Effector CD8-positive, alpha-beta T cell (primary cell): Measurements from ENCODE around the gene VPS8.
"Not testable (repeated sequence)": the region's sequence is repeated elsewhere in the genome, so short reads cannot be mapped to it uniquely, and the experiment has no call there.

Experiments
- DNase-seq: peaks from one replicate; lab custom pipeline; 2025; lab: John Stamatoyannopoulos, UW

VPS8 gene

DNA sequence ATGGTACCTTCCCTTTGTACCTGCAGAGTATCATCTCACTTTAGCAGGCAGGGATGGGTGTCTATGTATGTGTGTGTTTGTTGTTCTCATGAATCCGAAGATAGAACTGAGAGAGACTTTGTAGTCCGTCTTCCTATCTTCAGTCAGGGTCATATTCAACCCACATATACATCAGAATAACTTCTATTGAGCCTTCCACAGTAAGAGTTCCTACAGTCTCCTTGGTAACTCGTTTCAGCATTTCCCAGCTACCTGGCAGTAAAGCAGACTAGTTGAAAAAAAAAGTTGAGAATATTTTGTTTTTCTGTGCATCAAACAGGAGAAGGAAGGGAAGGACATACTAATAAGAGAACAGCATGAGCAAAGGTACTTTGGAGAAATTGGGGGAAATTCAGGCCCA, 106.8 kb downstream of the VPS8 start:
- DNase-seq = no peak

GRCh38 chr3:184919651-184920050, 107.7 kb downstream of the VPS8 start:
- no peak for DNase-seq

DNA sequence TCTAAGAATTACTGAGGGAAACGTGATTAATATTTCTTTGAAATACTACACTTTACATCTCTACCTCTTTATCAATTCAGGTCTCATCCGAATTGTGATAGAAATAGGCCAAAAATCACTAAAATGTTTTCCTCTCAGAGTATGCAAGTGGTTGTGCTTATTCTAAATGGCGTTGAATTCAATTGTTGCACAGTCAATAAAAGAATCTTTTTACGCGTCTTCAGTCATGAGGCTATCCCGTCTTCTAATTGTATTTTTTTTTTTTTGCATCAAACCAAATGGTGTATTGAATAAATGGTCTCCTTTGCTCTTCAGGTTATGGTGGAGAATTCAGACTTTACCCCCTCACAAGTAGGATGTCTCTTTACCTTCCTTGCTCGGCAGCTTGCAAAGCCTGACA, 112.6 kb downstream of the VPS8 start:
- DNase-seq = no peak

DNA sequence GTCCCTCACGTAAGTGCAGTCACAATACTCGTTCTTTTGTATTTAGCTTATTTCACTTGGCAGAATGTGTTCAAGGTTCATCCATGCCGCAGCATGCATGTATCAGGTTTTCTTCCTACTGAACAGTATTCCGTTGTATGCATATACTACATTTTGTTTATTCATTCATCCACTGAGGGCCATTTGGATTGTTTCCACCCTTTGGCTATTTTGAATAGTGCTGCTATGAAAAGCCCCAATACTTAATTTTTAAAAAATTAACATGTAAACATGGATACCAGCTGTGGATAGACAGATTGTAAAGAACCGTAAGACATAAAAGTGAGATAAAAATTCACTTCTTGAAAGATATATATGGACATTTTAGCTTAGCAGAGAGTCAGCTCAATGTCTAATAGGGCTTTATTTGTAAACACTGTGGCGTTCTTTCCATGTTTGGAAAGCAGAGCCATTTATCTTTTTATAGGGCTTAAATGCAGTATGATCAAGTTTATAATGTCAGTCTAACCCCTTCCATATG, 115.9 kb downstream of the VPS8 start:
- DNase-seq = no peak

DNA sequence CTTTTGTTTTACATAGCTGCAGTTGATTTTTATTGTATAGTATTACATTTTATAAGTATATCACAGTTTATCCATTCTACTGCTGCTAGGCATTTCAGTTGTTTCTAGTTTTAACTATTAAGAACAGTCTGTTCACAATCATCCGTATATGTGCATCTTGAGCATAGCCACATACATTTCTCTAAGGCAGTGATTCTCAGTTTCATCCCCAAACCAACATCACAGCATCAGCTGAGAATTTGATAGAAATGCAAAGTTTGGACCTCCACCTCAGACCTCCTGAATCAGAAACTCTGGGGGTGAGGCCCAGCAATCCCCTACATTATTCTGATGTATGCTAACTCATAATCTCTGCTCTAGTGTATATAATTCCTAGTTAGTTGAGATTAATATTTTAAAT, 120.8 kb downstream of the VPS8 start:
- no peak for DNase-seq

- DNase-seq = no peak
These were observed 125.6 kb downstream of the VPS8 start for GRCh38 chr3:184937611-184938010.

- no peak for DNase-seq
These were observed 129.4 kb downstream of the VPS8 start for GRCh38 chr3:184941408-184941807.

- no peak for DNase-seq
These were observed 130.8 kb downstream of the VPS8 start for GRCh38 chr3:184942735-184943134.

DNA sequence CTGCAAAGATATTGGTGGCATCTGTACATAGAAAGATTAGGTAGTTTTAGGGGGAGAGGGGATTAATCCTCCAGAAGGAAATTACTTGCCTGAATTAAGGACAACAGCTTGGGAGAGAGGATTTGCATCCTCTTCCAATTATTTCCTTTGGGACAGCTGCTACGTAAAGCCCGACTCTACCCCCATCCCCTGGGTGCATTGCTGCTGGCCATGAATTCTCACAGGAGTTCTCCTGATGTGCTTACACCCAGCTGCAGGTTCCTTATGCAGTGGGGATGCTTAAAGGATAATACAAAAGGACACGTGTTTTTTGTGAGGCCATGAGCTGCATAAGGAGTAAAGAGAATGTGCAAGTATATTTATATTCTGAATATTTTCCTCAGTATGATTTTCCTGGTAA, 132.3 kb downstream of the VPS8 start:
- no peak for DNase-seq

GRCh38 chr3:184945886-184946625, 134.1 kb downstream of the VPS8 start:
- no peak for DNase-seq

- no peak for DNase-seq
These were observed 135.0 kb downstream of the VPS8 start for GRCh38 chr3:184946917-184947316.

DNA sequence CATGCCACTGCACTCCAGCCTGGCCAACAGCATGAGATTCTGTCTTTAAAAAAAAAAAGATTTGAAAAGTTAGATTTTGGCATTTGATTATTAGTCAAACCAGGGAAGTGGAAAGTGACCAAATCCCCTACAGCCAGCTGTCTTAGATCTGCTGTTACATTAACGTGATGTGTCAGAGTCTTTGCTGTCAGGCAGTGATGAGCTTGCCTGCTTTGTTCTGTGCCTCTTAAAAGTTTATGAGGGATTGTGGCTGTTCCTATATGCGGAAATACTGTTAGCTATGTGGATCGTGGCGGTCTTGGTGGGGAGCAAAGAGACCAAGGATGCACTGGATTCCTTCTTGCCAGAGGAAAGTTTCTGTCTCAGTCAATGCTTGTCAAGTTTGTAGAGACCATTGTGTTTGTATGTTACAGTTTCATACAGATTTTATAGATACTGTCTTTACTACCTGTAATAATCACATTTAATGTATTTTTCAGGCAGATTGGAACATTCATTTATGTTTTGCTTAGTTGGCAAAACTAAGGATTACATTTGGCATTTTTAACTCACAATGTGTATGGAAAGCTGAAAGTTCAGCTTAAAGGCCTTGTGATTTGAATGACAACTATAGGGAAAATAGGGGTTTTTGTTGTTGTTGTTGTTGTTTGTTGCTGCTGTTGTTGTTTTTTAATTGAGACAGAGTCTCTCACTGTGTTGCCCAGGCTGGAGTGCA, 137.4 kb downstream of the VPS8 start:
- DNase-seq = no peak

DNA sequence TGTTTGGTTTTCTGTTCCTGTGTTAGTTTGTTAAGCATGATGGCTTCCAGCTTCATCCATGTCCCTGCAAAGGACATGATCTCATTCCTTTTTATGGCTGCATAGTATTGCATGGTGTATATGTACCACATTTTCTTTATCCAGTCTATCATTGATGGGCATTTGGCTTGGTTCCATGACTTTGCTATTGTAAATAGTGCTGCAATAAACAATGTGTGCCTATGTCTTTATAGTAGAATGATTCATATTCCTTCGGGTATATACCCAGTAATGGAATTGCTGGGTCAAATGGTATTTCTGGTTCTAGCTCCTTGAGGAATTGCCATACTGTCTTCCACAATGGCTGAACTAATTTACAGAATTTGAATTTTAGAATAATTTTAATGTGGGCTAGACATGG, 138.8 kb downstream of the VPS8 start:
- not testable (repeated sequence) for DNase-seq

DNA sequence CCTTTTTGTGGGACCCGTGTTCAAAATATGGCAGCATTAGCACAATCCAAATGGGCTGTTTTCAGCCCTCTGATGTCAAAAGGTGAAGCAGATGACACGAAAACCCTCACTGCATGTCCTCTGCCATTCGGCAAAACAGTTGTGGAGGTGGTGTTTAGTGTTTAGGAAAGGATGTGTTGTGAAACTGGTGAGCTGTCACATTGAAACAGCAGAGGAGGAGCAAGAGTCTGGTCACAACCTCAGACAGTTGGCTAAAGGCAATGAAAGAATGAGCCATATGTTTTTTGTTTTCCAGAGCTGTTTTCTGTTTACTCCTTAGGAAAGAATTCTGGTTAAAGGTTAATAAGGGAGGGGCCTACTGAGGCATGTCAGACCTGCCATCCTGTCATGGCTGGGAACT, 140.7 kb downstream of the VPS8 start:
- DNase-seq = no peak

GRCh38 chr3:184953401-184953800, 141.4 kb downstream of the VPS8 start:
- DNase-seq = no peak

GRCh38 chr3:184954251-184954650, 142.3 kb downstream of the VPS8 start:
- DNase-seq = no peak

GRCh38 chr3:184954851-184955250, 142.9 kb downstream of the VPS8 start:
- not testable (repeated sequence) for DNase-seq

DNA sequence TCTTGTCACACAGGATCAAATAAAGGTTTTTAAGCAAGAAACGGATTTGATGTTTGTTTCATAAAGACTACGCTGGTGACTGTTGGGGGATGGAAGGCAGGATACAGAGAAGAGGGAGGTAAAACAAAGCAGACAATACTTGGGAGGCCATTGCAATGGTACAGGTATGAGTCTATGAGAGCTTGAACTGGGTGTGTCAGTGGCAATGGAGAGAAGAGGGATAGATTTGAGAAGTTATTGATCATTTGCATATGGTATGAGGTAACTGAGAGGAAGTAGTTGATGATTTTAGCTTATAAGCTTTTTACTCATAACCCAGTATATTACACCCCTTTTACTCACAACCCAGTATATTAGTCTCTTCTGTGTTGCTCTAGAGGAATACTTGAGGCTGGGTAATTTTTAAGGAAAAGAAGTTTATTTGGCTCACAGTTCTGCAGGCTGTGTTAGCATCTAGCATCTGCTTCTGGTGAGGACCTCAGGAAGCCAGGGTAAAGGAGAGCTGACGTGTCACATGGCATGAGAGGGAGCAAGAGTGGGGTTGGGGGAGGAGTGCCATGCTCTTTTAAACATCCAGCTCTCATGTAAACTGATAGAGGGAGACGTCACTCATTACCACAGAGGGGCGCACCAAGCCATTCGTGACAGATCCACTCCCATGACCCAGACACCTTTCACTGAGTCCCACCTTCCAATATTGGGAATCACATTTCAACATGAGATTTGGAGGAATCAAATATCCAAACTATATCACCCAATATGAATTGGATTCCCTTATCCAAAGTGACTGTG, 153.9 kb downstream of the VPS8 start:
- DNase-seq = no peak

DNA sequence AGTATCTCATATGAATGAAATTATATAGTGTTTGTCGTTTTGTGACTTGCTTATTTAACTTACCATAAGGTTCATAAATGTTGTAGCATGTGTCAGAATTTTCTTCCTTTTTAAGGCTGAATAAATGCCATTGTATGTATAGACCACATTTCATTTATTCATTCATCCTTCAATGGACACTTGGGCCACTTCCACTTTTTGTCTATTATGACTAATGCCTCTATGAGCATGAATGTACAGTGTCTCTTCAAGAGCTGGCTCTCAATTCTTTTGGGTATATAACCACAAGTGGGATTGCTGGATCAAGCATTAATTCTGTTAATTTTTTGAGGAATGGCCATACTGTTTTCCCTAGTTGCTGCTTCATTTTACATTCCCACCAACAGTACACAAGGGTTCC, 156.1 kb downstream of the VPS8 start:
- no peak for DNase-seq

DNA sequence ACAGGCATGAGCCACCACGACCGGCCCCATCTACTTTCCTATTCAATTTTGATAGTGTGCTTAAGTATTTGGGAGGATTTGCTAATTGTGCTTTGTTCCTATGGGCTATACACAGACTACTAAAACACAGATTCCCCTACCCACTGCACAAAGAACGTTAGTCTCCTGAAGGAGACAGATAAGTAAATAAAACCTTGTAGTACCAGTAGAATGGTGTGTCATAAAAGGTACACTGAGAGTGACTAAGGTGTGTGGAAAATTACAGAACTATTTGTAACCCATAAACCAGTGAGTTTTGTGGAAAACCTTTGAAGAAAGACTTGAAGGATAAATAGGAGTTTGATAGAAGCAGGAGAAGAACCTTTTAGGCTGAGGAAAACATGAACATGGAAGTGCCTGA, 158.2 kb downstream of the VPS8 start:
- no peak for DNase-seq

GRCh38 chr3:184977796-184978195, 165.8 kb downstream of the VPS8 start:
- DNase-seq = no peak

- DNase-seq = no peak
These were observed 169.1 kb downstream of the VPS8 start for GRCh38 chr3:184981071-184981470.

GRCh38 chr3:184982076-184982475, 170.1 kb downstream of the VPS8 start:
- no peak for DNase-seq
